GM21737 (cell line): ENCODE measurements around the gene ZNRF3.
"Not testable (repeated sequence)": the region's sequence is repeated elsewhere in the genome, so short reads cannot be mapped to it uniquely, and the experiment has no call there.

Source experiments
- ATAC-seq: cut with Tn5 transposase; IDR thresholded peaks from one replicate; pipeline ENCODE4 v1.9.1; 2021; ENCODE audit warnings: mild to moderate bottlenecking, moderate library complexity; ENCODE audit not compliant: unreplicated experiment

ZNRF3 gene

DNA sequence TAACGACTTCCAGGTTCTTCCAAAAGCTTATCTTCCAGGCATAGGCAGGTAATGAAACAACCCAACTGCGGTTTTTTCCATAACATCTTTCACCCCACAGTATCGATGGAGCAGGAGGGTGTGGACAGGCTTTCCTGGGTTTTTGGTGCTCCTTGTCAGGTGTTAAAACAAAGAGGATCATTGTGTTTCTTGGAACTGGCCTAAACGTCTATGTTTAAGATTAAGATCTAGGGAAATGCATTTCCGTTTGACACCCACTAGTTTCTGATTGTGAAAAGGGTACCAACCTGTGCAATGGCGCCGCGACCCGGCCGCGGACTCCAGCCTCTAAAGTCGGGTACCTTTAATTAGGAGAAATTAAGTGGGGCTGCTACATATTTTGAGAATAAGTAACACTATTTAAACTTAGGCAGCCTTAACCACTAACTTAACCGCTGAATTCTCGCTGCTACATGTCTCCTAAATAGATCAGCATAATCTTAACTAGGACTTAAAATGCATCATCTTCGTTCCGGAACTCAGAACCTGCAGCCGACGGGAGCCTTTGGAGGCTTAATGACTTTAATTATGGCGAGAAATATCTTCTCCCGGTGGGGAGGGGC is 146.7 kb downstream of the ZNRF3 start:
- ATAC-seq = no peak

DNA sequence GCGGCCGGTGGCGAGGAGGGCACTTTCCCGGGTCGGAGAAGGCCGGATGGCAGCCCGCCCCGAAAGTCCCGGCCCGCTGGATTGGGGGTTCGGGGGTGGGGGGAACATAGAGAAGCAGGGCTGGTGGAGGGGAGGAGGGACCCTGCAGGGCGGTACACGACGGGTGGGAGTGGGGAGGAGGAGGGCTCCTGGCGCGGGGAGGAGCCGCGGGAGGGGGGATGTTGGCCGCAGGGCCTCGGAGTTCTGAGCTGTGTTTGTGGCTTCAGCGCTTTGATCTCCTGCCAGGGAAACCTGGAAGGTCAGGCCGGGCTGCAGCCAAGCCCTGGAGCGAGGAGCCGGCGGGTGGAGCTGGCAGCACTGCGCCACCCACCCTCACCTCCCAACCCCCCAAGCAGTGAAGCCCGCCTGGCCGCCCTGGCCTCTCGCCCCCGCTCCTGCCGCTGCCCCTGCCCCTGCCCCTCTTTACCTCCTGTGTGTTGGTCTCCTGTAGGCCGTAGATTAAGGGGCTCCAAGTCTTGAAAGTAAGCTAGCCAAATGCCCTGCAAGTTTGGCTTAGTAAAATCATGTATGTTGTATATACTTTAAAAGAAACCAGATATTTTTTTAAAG is 147.3 kb downstream of the ZNRF3 start:
- ATAC-seq = no peak

DNA sequence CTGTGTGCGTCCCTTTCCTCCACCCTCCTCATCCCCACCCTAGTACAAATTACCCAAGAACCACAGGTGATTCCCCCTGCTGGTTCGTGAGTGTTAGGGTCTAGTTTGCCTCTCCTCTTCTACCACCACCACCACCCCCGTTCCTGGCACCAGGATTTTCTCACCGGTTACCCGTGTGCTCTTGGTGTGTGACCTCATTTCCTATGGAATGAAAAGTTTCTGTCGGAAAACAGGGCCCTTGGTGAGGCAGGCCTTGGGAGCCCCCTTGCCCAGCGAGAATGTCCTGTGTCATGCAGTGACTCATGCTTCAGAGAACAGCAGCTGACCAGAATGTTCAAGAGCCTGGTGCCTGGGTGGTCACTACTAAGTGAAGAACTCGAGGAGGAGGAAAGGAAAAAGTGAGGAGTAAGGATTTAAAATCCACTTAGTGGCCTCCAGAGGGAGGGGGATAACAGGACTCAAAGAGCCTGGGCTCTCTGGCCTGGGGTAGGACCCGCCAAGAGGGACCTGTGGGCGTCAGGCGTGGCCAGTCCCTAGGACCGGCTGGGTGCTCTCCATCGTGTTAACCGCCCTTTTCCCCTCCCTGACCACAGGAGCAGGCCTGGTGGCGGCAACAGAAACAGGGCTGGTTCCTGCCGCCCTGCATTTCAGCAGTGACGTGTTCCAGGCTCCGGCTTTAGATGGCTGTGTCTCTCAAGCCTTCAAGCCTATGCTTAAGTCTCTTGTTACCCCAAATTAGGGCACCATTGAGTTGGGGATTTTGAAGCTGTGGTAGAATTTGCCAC is 148.0 kb downstream of the ZNRF3 start:
- no peak for ATAC-seq

DNA sequence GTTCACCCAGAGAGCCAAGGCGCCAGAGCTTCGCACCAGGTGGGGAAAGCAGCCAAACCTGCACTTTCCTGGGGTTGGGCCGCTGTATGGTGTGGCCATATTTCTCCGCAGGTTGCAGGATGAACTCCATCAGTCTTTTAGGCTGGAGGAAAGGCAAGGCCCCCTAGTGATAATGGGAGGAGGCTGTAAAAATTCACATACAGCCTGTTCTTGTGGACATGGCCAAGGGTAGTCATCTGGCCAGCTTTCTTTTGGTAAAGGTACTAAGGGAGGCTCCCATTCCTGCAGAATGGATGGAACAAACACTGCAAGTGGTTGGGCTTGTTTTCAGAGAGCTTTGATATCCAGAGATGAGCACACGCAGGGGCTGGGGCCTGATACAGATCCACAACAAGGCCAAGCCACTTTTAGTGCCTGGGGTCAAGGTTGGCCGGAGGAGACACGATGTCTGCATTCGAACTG is 148.7 kb downstream of the ZNRF3 start:
- ATAC-seq = no peak

DNA sequence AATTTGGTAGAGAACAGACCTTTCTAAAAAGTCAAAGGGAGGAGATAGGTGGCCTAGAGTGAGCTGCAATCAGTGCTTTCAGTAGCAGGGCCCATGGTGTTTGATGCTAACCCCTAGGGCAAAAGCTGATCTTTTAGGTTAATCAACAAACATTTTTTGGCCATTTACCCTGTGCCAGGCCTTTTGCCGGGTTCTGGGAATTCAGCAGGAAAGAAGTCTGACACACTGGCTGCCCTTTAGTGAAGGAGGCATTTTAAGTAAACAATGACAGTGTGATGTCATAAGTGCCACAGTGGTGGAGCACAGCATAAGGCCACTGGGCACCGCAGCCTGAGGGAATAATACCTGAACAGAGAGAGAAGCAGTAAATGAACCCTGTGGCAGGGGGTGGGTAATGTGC is 149.2 kb downstream of the ZNRF3 start:
- ATAC-seq = no peak

DNA sequence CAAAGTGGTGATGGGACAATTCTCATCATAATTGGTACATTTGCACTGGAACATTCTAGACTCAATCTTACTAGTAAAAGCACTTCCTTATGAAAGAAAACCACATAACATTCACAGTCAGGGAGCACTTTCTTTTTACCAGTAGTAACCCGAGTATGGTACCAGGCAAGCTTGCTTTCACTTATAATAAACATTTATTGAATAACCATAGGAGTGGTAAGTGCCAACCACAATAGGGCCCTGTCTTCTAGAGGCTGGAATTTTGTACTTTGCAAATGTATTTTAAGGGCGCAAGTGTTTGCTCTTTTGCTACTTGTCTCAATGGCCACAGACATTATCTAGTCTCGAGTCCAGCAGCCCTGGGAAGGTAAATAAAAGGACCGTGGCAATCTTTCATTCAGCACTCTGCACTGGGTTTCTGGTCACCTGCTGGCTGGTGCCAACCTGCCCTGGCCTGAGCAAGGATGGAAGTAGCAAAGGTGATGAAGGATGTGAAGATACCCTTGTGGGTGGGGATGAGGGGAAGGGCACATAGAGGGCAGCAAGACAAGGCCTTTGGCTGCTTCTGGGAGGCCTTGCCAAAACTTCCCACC is 154.1 kb downstream of the ZNRF3 start:
- ATAC-seq = no peak

DNA sequence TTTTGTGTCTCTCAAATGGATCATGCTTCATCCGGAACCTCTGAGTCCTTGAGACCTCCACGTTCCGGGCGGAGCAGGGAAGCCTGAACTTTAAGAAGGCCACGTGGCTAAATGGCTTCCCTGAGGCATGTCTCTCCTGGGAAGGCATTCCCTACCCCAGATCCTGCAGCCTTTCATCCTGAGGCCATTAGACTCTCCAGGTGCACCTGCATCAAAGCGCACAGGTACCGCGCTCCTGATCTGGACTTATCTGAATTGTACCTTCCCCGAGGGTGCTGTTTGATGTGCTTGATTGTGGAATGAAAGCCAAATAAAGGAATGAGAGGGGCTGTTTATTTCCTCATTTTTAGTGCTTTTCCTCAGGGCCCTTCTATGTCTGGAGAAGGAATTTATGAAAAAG is 155.8 kb downstream of the ZNRF3 start:
- ATAC-seq = no peak

DNA sequence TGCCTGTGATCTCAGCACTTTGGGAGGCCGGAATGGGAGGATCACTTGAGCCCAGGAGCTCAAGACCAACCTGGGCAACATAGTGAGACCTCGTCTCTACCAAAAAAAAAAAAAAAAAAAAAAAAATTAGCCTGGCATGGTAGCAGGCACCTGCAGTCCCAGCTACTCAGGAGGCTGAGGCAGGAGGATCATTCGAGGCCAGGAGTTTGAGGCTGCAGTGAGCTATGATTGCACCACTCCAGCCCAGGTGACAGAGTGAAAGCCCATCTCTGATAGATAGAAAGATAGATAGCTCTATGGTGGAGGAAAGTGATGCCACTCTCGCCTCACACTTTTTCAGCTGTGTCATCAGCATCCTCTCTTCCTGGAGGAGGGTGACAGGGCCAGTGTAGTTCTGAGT is 156.3 kb downstream of the ZNRF3 start:
- ATAC-seq = not testable (repeated sequence)

DNA sequence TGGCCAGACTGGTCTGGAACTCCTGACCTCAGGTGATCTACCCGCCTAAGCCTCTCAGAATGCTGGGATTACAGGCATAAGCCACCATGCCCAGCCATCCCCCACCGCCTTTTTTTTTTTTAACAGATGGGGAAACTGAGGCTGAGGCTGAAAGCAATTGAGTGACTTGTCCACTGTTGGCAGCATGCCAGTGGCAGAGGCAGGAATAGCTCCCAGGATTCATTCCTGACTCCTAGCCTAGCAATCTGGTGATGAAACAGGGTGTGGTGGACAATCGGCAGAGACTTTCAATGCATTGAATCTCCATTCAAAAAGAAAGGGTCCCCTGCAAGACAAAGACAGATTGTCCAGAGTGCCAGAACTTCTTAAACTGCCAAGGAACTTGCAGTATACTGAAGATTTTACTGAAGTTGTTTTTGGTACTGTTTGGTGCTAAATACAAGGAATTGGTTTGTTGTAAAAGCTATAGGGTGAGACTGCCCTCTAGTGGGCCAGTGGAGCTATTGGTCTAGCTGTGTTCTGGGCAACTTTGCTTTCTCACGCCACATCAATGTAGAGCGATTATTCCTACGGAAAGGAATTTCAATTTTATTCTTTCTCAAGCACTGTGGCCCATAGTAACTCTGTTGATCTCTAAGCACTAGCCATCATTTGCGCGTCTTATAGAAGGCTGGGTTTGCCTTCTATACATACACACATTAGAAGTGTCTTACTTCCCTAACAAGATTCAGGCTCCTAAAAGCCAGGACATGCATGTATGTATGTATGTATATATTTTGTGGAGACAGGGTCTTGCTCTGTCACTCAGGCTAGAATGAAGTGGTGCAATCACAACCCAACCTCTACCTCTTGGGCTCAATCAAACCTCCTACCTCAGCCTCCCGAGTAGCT is 157.3 kb downstream of the ZNRF3 start:
- ATAC-seq = no peak

DNA sequence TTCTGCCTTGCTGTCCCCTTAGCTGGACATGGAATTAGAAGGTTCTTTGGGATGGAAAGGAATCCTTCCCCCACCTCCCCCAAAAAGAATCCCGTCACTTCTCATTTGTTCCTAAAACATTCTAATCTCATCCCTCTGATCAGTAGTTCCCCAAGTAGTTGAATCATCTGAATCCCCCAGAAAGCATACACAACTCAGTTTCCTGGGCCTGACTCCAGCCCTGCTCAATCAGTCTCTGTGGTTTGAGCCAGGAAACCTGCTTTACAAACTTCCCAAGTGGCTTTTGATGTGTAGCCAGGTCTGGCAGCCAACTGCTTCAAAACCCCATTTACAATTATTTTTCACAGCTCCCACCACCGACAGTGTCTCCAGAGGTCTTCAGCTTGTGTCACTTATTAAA is 158.0 kb downstream of the ZNRF3 start:
- ATAC-seq = no peak

DNA sequence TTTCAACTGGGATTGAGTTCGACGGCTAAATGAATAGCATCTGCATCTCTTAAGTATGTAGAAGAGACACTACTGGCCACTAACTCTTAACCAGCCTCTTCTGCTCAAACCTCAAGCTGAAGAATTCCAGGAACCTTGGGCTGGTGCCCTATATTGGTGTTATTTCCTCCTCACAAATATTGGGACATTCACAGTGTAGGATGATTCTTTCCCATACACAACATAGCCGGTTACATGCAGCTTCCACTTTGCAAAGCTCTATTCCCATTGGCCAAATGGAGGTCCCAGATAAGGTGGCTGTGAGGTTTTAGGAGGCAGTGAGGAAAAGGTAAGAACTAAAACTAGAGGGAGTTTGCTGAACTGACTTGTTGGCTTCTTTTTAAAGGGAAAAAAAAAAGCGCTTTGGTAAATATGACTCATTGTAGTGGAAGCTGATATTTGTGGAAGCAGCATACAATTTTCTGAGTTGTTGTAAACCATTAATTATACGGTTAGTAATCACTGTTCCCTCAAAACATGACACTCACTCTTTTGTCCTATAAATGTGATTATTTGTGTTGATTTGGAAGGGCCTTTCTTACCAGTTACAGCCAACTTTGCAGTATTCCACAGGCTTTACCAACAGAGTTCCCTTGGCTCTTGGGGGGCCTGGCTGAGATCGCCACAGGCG is 160.7 kb downstream of the ZNRF3 start:
- no peak for ATAC-seq

DNA sequence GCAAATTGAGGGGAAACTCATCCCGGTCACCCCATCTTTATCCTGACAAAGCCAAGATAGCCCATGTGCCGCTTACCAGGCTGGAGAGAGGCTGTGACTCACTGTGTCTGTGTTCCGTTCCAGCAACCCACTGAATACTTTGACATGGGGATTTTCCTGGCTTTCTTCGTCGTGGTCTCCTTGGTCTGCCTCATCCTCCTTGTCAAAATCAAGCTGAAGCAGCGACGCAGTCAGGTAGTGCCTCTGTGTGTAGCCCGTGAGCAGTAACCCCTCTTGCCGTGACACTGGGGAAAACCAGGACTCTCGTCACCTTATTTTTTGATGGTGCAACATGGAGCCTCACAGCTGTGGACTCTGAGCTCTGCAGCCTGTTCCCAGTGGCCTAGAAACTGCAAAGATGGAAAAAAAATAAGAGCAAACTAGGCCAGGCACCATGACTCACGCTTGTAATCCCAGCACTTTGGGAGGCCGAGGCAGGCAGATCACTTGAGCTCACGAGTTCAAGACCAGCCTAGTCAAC is 161.3 kb downstream of the ZNRF3 start:
- no peak for ATAC-seq

DNA sequence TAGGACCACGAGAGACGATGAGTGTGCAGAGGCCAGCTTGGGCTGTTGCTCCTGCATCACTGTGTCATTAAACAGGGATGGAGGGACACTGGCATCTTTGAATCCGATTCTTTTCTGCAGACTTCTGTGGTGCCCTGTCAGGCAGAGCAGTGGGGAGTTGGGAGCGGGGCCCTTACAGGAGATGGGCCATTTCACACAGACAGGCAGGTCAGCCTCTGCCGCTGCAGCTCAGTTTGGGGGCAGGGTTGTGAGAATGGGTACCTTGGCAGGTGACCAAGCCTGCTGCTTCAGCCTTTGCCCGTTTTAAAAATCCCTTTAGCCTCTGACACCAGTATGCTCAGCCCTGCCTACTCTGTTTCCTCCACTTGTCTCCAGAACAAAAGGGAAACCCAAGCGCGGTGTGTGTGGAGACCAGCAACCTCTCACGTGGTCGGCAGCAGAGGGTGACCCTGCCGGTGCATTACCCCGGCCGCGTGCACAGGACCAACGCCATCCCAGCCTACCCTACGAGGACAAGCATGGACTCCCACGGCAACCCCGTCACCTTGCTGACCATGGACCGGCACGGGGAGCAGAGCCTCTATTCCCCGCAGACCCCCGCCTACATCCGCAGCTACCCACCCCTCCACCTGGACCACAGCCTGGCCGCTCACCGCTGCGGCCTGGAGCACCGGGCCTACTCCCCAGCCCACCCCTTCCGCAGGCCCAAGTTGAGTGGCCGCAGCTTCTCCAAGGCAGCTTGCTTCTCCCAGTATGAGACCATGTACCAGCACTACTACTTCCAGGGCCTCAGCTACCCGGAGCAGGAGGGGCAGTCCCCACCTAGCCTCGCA is 165.7 kb downstream of the ZNRF3 start:
- ATAC-seq = no peak

DNA sequence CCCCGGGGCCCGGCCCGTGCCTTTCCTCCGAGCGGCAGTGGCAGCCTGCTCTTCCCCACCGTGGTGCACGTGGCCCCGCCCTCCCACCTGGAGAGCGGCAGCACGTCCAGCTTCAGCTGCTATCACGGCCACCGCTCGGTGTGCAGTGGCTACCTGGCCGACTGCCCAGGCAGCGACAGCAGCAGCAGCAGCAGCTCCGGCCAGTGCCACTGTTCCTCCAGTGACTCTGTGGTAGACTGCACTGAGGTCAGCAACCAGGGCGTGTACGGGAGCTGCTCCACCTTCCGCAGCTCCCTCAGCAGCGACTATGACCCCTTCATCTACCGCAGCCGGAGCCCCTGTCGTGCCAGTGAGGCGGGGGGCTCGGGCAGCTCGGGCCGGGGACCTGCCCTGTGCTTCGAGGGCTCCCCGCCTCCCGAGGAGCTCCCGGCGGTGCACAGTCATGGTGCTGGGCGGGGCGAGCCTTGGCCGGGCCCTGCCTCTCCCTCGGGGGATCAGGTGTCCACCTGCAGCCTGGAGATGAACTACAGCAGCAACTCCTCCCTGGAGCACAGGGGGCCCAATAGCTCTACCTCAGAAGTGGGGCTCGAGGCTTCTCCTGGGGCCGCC is 166.4 kb downstream of the ZNRF3 start:
- no peak for ATAC-seq

DNA sequence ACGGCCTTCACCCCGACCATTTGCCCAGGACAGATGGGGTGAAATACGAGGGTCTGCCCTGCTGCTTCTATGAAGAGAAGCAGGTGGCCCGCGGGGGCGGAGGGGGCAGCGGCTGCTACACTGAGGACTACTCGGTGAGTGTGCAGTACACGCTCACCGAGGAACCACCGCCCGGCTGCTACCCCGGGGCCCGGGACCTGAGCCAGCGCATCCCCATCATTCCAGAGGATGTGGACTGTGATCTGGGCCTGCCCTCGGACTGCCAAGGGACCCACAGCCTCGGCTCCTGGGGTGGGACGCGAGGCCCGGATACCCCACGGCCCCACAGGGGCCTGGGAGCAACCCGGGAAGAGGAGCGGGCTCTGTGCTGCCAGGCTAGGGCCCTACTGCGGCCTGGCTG is 167.1 kb downstream of the ZNRF3 start:
- no peak for ATAC-seq

DNA sequence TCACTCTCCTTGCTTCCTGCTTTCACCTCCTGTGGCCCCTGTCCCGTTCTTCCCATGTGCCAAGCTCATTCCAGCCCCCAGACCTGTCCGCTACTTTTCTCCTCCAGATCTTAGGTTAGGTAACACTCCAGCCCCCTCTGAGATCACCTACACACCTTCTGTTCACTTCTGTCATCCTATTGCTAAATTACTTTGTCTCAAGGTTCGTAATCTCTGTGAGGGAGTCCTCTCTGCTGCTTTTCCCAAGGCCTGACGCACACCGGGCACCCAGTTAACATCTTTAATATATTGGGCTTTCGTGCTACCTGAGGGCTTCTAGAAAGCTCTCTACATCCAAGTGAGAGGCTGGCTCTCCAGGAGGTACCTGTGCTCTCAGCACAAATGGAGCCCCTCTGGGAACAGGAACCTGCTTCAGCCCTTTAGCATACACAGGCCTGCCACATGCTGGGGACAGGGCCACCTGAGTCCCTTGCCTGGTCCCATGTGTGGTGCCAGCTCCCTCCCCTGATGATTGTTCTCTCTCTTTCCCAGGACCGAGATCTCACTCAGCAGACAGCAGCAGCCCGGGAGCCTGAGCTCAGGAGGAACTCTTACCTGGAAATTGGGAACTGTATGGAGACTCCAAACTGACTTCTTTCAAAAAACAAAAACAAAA is 169.8 kb downstream of the ZNRF3 start:
- ATAC-seq = no peak

DNA sequence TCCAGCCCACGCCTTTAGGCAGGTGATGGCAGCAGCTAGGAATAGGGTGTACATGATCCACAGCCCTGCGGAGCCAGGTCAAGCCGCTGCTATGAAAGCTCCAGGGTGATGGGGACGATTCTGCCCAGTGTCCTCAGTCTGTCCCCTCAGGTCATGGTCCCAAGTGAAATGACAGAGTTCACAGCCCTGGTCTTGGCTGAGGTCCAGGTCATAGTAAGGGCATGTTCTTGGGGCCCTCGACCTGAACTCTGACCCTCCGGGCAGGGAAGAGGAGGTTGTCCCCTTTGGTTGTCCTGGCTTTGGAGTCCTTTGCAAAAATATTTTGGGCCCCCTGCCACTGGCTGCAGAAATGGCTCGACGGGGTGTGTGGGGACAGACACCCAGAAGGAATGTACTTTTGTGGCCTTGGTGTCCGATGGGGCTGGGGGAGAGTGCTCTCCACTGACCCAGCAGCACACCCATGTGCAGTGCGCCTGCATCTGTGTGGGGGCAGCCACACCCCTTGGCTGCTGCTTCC is 170.9 kb downstream of the ZNRF3 start:
- ATAC-seq = no peak

DNA sequence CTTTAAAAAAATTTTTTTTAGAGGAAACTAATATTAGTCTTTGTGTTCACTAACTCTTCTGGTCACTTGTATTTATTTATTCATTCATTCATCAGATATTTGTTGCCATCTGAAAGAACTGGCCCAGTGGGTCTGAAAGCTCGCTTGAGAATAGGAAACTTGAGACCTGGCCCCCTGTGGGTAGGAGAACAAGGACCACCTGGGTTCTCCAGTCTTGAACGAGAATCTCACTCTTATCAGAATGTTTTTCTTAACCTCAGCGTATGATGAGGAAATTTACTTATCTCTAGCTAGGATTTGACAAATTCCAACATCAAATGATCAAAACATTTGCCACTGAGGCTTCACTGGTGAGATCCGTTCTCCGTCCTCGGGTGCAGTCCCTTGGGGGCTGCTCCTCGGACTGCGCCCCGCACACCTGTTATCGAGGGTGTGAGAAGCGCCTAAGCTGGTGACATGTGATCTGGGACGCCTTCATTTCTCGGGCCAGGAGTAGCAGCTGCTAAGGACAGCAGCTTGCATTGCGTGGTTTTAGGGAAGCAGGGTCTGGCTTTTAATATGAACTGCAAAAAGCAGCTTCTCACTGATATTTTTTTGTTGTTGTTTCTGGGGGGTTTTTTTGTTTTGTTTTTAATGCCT is 171.9 kb downstream of the ZNRF3 start:
- ATAC-seq = no peak
